BJ (cell line): ENCODE results near the gene ACOXL. TPM values are rescaled to one million over a fixed set of nuclear protein-coding genes. Genes with fewer than 3 reads are reported as not detected.

ENCODE experiments used
- CTCF ChIA-PET: fragments of 350-600 bp; formaldehyde crosslinking; extraction: SDS; loops from one replicate; lab custom pipeline; 2021; ENCODE audit warnings: antibody characterized with exemption, inconsistent platforms; lab: Yijun Ruan, JAX
- POLR2A ChIA-PET: fragments of 300-600 bp; sonication (Branson Sonifier 250); formaldehyde crosslinking; extraction: SDS; loops from one replicate; lab custom pipeline; 2021; ENCODE audit warnings: antibody characterized with exemption; lab: Charles Lee
- DNase-seq: peaks from one replicate; pipeline ENCODE4 v3.0.0-alpha.2; 2011; ENCODE audit warnings: low read depth
- H3K27me3 ChIP-seq: 2 replicates; pipeline ENCODE4 v1.6.0; 2011; ENCODE audit warnings: low read length; ENCODE audit not compliant: control insufficient read depth, insufficient read depth
- H3K36me3 ChIP-seq: 2 replicates; pipeline ENCODE4 v1.5.1; 2011; ENCODE audit warnings: low read length; ENCODE audit not compliant: control insufficient read depth, insufficient read depth
- H3K4me3 ChIP-seq: 2 replicates; pipeline ENCODE4 v1.5.1; 2011; ENCODE audit warnings: low read depth, mild to moderate bottlenecking, control low read depth, low read length
- polyA plus RNA-seq: library from polyadenylated mRNA; depleted of rRNA; stranded (reverse); fragments of >200 nt; gene quantifications from 2 replicates; pipeline ENCODE4 v1.2.3, GENCODE V29; 2011
- TF ChIP-seq, protein P1 (sequence below): IDR thresholded peaks from 2 replicates; pipeline ENCODE4 v1.5.1; 2011; ENCODE audit warnings: low read depth, mild to moderate bottlenecking, control low read depth, inconsistent platforms, low read length, moderate library complexity; ENCODE audit not compliant: insufficient read depth

The ACOXL gene
- polyA plus RNA-seq, 1 experiment = not detected

DNA sequence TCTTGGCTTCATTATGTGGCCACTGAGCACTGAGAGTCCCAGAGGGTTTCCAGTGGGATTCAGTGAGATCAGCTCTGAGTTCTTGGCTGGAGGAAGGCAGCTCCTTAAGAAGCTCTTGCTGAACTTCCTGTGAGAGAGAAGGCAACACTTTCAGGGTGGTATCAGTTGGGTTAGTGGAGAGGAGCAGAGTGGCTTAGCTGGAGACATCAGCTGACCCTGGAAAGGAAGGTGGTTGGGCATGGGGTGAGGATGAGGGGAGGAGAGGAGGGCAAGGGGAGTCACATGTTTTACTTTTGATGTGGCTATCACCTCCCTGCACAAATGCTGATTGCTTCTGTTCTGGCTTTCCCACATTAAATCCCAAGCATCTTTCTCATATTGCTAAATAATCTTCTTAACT lies 95.1 kb downstream of the ACOXL start:
- Histone ChIP-seq H3K27me3 (peaks cover 3% of the 10 kb centered on the region; the same call in 1 of the 2 replicates), H3K4me3 (no peak overlapping the region), H3K36me3 (no peaks in the 10 kb centered on the region)
- DNase-seq = no peak
- ChIA-PET CTCF (interaction anchor here (1.3 kb wide), 1 partner anchor 15 kb away, joined by 12 read pairs; no protein-coding TSS in a partner anchor), POLR2A (no interaction called here)
- TF ChIP-seq, protein P1, sequence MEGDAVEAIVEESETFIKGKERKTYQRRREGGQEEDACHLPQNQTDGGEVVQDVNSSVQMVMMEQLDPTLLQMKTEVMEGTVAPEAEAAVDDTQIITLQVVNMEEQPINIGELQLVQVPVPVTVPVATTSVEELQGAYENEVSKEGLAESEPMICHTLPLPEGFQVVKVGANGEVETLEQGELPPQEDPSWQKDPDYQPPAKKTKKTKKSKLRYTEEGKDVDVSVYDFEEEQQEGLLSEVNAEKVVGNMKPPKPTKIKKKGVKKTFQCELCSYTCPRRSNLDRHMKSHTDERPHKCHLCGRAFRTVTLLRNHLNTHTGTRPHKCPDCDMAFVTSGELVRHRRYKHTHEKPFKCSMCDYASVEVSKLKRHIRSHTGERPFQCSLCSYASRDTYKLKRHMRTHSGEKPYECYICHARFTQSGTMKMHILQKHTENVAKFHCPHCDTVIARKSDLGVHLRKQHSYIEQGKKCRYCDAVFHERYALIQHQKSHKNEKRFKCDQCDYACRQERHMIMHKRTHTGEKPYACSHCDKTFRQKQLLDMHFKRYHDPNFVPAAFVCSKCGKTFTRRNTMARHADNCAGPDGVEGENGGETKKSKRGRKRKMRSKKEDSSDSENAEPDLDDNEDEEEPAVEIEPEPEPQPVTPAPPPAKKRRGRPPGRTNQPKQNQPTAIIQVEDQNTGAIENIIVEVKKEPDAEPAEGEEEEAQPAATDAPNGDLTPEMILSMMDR = no peak

- H3K4me3 ChIP-seq = no peak overlapping the region
- CTCF ChIA-PET = interaction anchor here (0.8 kb wide), 1 partner anchor 17 kb away, joined by 3 read pairs; no protein-coding TSS in a partner anchor
- no peaks in the 10 kb centered on the region for H3K36me3 ChIP-seq
- TF ChIP-seq, protein P1 = no peak
- H3K27me3 ChIP-seq = peaks cover 3% of the 10 kb centered on the region; the same call in 1 of the 2 replicates
- no peak for DNase-seq
- POLR2A ChIA-PET = no interaction called here
Measured at GRCh38 chr2:110828330-110828729, 96.0 kb downstream of the ACOXL start.

- DNase-seq = no peak
- ChIA-PET POLR2A (no interaction called here), CTCF (no interaction called here)
- TF ChIP-seq, protein P1 = no peak
- H3K4me3 ChIP-seq = no peak overlapping the region
- no peaks in the 10 kb centered on the region for H3K36me3 ChIP-seq
- peaks cover 5% of the 10 kb centered on the region; the same call in 1 of the 2 replicates for H3K27me3 ChIP-seq
Measured at GRCh38 chr2:110829413-110830146, 97.2 kb downstream of the ACOXL start.

- peaks cover 3% of the 10 kb centered on the region for H3K27me3 ChIP-seq
- CTCF ChIA-PET = interaction anchor here (1.7 kb wide), 1 partner anchor 21 kb away, joined by 6 read pairs; no protein-coding TSS in a partner anchor
- DNase-seq = no peak
- TF ChIP-seq, protein P1 = no peak
- H3K36me3 ChIP-seq = no peaks in the 10 kb centered on the region
- no peak overlapping the region for H3K4me3 ChIP-seq
- POLR2A ChIA-PET = no interaction called here
Measured at GRCh38 chr2:110832740-110833139, 100.4 kb downstream of the ACOXL start.

- H3K36me3 ChIP-seq = no peaks in the 10 kb centered on the region
- no peak for DNase-seq
- H3K27me3 ChIP-seq = peaks cover 4% of the 10 kb centered on the region
- no peak overlapping the region for H3K4me3 ChIP-seq
- CTCF ChIA-PET = interaction anchor here (1.7 kb wide), 1 partner anchor 21 kb away, joined by 5 read pairs; no protein-coding TSS in a partner anchor
- POLR2A ChIA-PET = no interaction called here
- TF ChIP-seq, protein P1 = no peak
Measured at GRCh38 chr2:110834134-110834827, 101.9 kb downstream of the ACOXL start.
